ENCODE results near the gene MAPK11. TPM values are rescaled to one million over a fixed set of nuclear protein-coding genes. Genes with fewer than 3 reads are reported as not detected.

MAPK11 gene
- total RNA-seq, 4 donors from 2014 or later = 1.6 to 6.4 (median 2.7) TPM

DNA sequence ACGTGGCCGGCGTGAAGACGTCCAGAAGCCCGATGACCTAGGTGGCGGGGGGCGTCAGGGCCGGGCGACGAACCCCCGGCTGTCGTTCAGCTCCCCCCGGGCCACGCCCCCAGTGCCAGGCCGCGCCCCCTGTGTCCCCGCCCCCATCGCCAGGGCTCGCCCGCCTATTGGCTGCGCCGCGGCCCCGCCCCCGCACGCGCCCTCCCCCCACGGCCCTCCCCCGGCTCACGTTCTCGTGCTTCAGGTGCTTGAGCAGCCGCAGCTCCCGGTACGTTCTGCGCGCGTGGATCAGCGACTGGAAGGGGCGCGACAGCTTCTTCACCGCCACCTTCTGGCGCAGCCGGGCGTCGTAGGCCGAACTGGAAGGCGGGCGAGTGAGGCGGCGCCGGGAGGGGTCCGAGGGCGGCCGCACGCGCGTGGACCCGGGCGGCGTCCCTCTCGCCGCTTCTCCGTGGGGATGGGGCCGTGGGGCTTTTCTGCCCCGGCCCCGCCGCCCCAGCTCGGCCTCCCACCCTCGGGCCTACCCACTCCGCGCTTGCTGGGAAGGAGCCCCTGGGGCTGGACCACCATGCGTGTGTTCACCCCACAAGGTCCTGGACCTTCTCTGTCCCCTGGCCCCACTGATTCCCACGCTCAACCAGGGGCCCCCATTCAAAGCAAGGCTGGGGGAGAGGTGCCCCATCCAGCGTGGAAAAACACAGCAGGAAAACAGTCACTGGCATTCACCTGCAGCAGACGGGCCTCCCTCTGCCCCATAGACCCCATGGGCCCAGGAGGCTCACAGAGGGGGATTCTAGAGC is 2.4 kb downstream of the MAPK11 start:
- H3K36me3 ChIP-seq = no peaks in the 10 kb centered on the region
- WGBS, 2 donors (ENCODE audit: low coverage in 1 of 2) = 28% methylated on average over 55 of the region's 75 CpGs; no CpG with 5 or more reads in 1 of the 2 donors
- H3K27ac ChIP-seq = no peak overlapping the region
- intact Hi-C loops (cut with DNase I; ENCODE audit: low total_unique reads) (no loop called here), in situ Hi-C loops (cut with MboI; ENCODE audit: low pct_ligation_motif_present in 1 of 4, low pct_unique_long_range_greater_than_20kb in 1 of 4, low sequenced_read_pairs in 3 of 4) (loop anchor here in 1 of 4 donors (10.0 kb wide), 1 partner anchor 227 kb away; no protein-coding TSS in a partner anchor)
- DNase-seq = peak; percentile 66
- TF ChIP-seq EP300 (IDR thresholded peaks at IDR 0.05; ENCODE audit: low read depth) = no peak
- no peak for TF ChIP-seq POLR2AphosphoS5 (IDR thresholded peaks at IDR 0.05)
- TF ChIP-seq POLR2A (IDR thresholded peaks at IDR 0.05) = no peak
- no peak for TF ChIP-seq CTCF (IDR thresholded peaks at IDR 0.05)
- peaks cover 23 to 54% (median 49%) of the 10 kb centered on the region in 4 donors for H3K4me1 ChIP-seq
- peak overlapping the region in 1 of 4 donors; percentile 37 for H3K4me3 ChIP-seq
- peaks cover 66% of the 10 kb centered on the region for H3K27me3 ChIP-seq
- H3K9me3 ChIP-seq = no peaks in the 10 kb centered on the region

- no peak for DNase-seq
- intact Hi-C loops (cut with DNase I; ENCODE audit: low total_unique reads) = no loop called here
- H3K4me1 ChIP-seq = peaks cover 21 to 54% (median 48%) of the 10 kb centered on the region in 4 donors
Measured at GRCh38 chr22:50266994-50267393, 3.2 kb downstream of the MAPK11 start.

GRCh38 chr22:50264946-50265669 is 5.1 kb downstream of the MAPK11 start:
- WGBS, 2 donors (ENCODE audit: low coverage in 1 of 2) = 29 to 79% methylated on average over 2 to 14 of the region's 15 CpGs

More at GRCh38 chr22:50266994-50267393, 3.2 kb downstream of the MAPK11 start:
- WGBS, 2 donors (ENCODE audit: low coverage in 1 of 2) = 85% methylated on average over 36 of the region's 37 CpGs; no CpG with 5 or more reads in 1 of the 2 donors
- no peaks in the 10 kb centered on the region for H3K36me3 ChIP-seq
- no peak overlapping the region for H3K27ac ChIP-seq
- no peak for TF ChIP-seq POLR2A (IDR thresholded peaks at IDR 0.05)
- TF ChIP-seq POLR2AphosphoS5 (IDR thresholded peaks at IDR 0.05) = no peak
- TF ChIP-seq EP300 (IDR thresholded peaks at IDR 0.05; ENCODE audit: low read depth) = no peak
- no peak for TF ChIP-seq CTCF (IDR thresholded peaks at IDR 0.05)
- no peaks in the 10 kb centered on the region for H3K9me3 ChIP-seq
- H3K27me3 ChIP-seq = peaks cover 71% of the 10 kb centered on the region
- peak overlapping the region in 1 of 4 donors; percentile 37 for H3K4me3 ChIP-seq
- in situ Hi-C loops (cut with MboI; ENCODE audit: low pct_ligation_motif_present in 1 of 4, low pct_unique_long_range_greater_than_20kb in 1 of 4, low sequenced_read_pairs in 3 of 4) = loop anchor here in 1 of 4 donors (10.0 kb wide), 1 partner anchor 228 kb away; no protein-coding TSS in a partner anchor

More at GRCh38 chr22:50264946-50265669, 5.1 kb downstream of the MAPK11 start:
- in situ Hi-C loops (cut with MboI; ENCODE audit: low pct_ligation_motif_present in 1 of 4, low pct_unique_long_range_greater_than_20kb in 1 of 4, low sequenced_read_pairs in 3 of 4) (loop anchor here in 1 of 4 donors (10.0 kb wide), 1 partner anchor 230 kb away; no protein-coding TSS in a partner anchor), intact Hi-C loops (cut with DNase I; ENCODE audit: low total_unique reads) (no loop called here)
- Histone ChIP-seq H3K36me3 (no peaks in the 10 kb centered on the region), H3K27ac (no peak overlapping the region), H3K27me3 (peaks cover 72% of the 10 kb centered on the region), H3K4me1 (peaks cover 5 to 50% (median 40%) of the 10 kb centered on the region in 4 donors), H3K4me3 (no peak overlapping the region), H3K9me3 (no peaks in the 10 kb centered on the region)
- no peak for DNase-seq
- TF ChIP-seq POLR2AphosphoS5 (IDR thresholded peaks at IDR 0.05) (no peak), CTCF (IDR thresholded peaks at IDR 0.05) (no peak), EP300 (IDR thresholded peaks at IDR 0.05; ENCODE audit: low read depth) (no peak), POLR2A (IDR thresholded peaks at IDR 0.05) (no peak)

Data from transverse colon (tissue), 4 donors.